Astrocyte (in vitro differentiated cells and primary cell): ENCODE data around the gene CTXN2. TPM values are rescaled to one million over a fixed set of nuclear protein-coding genes. Genes with fewer than 3 reads are reported as not detected.
A peak's percentile ranks its signal among the peaks of the same experiment; 100 is the strongest.

Experiments used
- DNase-seq: peaks from one replicate; pipeline ENCODE4 v3.0.0-alpha.2; 2010; ENCODE audit warnings: low read depth
- FAIRE-seq: peaks from 2 replicates; lab custom pipeline; 2011; peaks lifted over from hg19 to GRCh38; lab: Jason Lieb, UNC
- H2AFZ ChIP-seq: 2 replicates; pipeline ENCODE4 v1.6.0; 2012; ENCODE audit warnings: low read depth, low read length, inconsistent platforms
- H3K27ac ChIP-seq: 2 replicates; pipeline ENCODE4 v1.5.1; 2011; ENCODE audit warnings: low read depth, low read length, inconsistent platforms
- H3K27me3 ChIP-seq: 2 replicates; pipeline ENCODE4 v1.6.0; 2011; ENCODE audit warnings: low read length, inconsistent platforms; ENCODE audit not compliant: insufficient read depth
- H3K36me3 ChIP-seq: 2 replicates; pipeline ENCODE4 v1.5.1; 2011; ENCODE audit warnings: low read length, inconsistent platforms; ENCODE audit not compliant: insufficient read depth
- H3K4me1 ChIP-seq: 2 replicates; pipeline ENCODE4 v1.5.1; 2011; ENCODE audit warnings: low read length, inconsistent platforms; ENCODE audit not compliant: insufficient read depth
- H3K4me2 ChIP-seq: 2 replicates; pipeline ENCODE4 v1.6.0; 2012; ENCODE audit warnings: low read length, inconsistent platforms
- H3K4me3 ChIP-seq: 2 replicates; pipeline ENCODE4 v1.5.1; 2011; ENCODE audit warnings: low read depth, mild to moderate bottlenecking, low read length, inconsistent platforms; ENCODE audit not compliant: insufficient read depth
- H3K79me2 ChIP-seq: 2 replicates; pipeline ENCODE4 v1.6.0; 2012; ENCODE audit warnings: mild to moderate bottlenecking, low read length, inconsistent platforms; ENCODE audit not compliant: insufficient read depth
- H3K9ac ChIP-seq: 2 replicates; pipeline ENCODE4 v1.6.0; 2012; ENCODE audit warnings: mild to moderate bottlenecking, low read length, inconsistent platforms
- H3K9me3 ChIP-seq: 2 replicates; pipeline ENCODE4 v1.5.1; 2012; ENCODE audit warnings: low read depth, mild to moderate bottlenecking, low read length, inconsistent platforms; ENCODE audit not compliant: insufficient read depth
- H4K20me1 ChIP-seq: 2 replicates; pipeline ENCODE4 v1.6.0; 2012; ENCODE audit warnings: low read length, inconsistent platforms; ENCODE audit not compliant: insufficient read depth
- H3K27ac Mint-ChIP-seq: one replicate; pipeline ENCODE4 v1.8.0; 2021; ENCODE audit warnings: mild to moderate bottlenecking, mixed read lengths; ENCODE audit not compliant: unreplicated experiment
- H3K27me3 Mint-ChIP-seq: one replicate; pipeline ENCODE4 v1.8.0; 2021; ENCODE audit warnings: low read depth, mixed read lengths; ENCODE audit not compliant: unreplicated experiment
- H3K36me3 Mint-ChIP-seq: one replicate; pipeline ENCODE4 v1.8.0; 2021; ENCODE audit warnings: low read depth, mixed read lengths; ENCODE audit not compliant: unreplicated experiment
- H3K4me1 Mint-ChIP-seq: one replicate; pipeline ENCODE4 v1.8.0; 2021; ENCODE audit warnings: low read depth, mixed read lengths; ENCODE audit not compliant: unreplicated experiment
- H3K4me3 Mint-ChIP-seq: one replicate; pipeline ENCODE4 v1.8.0; 2021; ENCODE audit warnings: mild to moderate bottlenecking, moderate library complexity, mixed read lengths; ENCODE audit not compliant: unreplicated experiment
- H3K9me3 Mint-ChIP-seq: one replicate; pipeline ENCODE4 v1.8.0; 2021; ENCODE audit warnings: mild to moderate bottlenecking, mixed read lengths; ENCODE audit not compliant: unreplicated experiment
- CTCF ChIP-seq: IDR thresholded peaks from 2 replicates; pipeline ENCODE4 v1.5.1; 2011; ENCODE audit warnings: low read depth, mild to moderate bottlenecking, inconsistent platforms, low read length, moderate library complexity; ENCODE audit not compliant: insufficient read depth
- EZH2 ChIP-seq: IDR thresholded peaks from 2 replicates; pipeline ENCODE4 v1.6.1; 2012; ENCODE audit warnings: mild to moderate bottlenecking, low read length, inconsistent platforms; ENCODE audit not compliant: insufficient read depth
- total RNA-seq: library from RNA; stranded (reverse); gene quantifications from 2 replicates; pipeline ENCODE4 v1.2.1, GENCODE V29; 2021

CTXN2 gene
- total RNA-seq, 1 donor from 2014 or later, result not detected

DNA sequence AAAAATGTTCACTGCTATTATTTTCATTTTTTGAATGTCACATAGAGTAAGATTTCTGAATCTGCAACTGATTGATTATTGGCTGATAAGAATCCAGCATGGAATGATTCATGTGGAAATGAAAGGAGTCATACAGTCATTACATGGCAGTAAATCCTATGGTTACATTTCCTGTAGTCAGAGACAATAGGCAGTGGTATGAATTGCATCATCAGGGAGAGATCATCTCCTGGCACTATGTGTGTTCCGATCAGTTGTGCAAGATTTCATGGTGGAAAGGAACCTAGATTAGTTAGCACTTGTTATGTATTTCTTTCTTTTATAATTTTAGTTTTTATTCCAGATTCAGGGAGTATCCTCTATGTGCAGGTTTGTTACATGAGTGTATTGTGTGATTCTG is 53.5 kb downstream of the CTXN2 start:
- Mint-ChIP-seq H3K27me3 (no peaks in the 10 kb centered on the region), H3K36me3 (no peaks in the 10 kb centered on the region), H3K27ac (no peak overlapping the region), H3K9me3 (peaks cover 1% of the 10 kb centered on the region), H3K4me3 (no peak overlapping the region), H3K4me1 (no peaks in the 10 kb centered on the region)
- H3K27me3 ChIP-seq, result no peaks in the 10 kb centered on the region
- no peaks in the 10 kb centered on the region for H3K9me3 ChIP-seq
- no peaks in the 10 kb centered on the region for H4K20me1 ChIP-seq
- H3K79me2 ChIP-seq, result no peaks in the 10 kb centered on the region
- DNase-seq (peak; percentile 2), FAIRE-seq (no peak)
- no peaks in the 10 kb centered on the region for H3K4me1 ChIP-seq
- H3K4me3 ChIP-seq, result no peak overlapping the region
- H3K27ac ChIP-seq, result no peak overlapping the region
- no peak overlapping the region for H3K4me2 ChIP-seq
- H3K36me3 ChIP-seq, result no peaks in the 10 kb centered on the region
- H3K9ac ChIP-seq, result no peak overlapping the region
- no peak overlapping the region for H2AFZ ChIP-seq
- no peak for TF ChIP-seq CTCF
- TF ChIP-seq EZH2, result no peak

GRCh38 chr15:48248414-48248813 is 56.9 kb downstream of the CTXN2 start:
- Histone ChIP-seq H3K36me3 (no peaks in the 10 kb centered on the region), H2AFZ (no peak overlapping the region), H3K9ac (no peak overlapping the region), H3K27me3 (no peaks in the 10 kb centered on the region), H3K9me3 (no peaks in the 10 kb centered on the region), H3K4me1 (no peaks in the 10 kb centered on the region), H3K79me2 (no peaks in the 10 kb centered on the region), H4K20me1 (no peaks in the 10 kb centered on the region), H3K4me3 (no peak overlapping the region), H3K4me2 (no peak overlapping the region), H3K27ac (no peak overlapping the region)
- FAIRE-seq, result no peak
- no peaks in the 10 kb centered on the region for H3K27me3 Mint-ChIP-seq
- H3K36me3 Mint-ChIP-seq, result no peaks in the 10 kb centered on the region
- no peak overlapping the region for H3K27ac Mint-ChIP-seq
- H3K4me1 Mint-ChIP-seq, result no peaks in the 10 kb centered on the region
- DNase-seq, result no peak
- H3K9me3 Mint-ChIP-seq, result peaks cover 1% of the 10 kb centered on the region
- no peak for TF ChIP-seq CTCF
- no peak for TF ChIP-seq EZH2
- H3K4me3 Mint-ChIP-seq, result no peak overlapping the region

GRCh38 chr15:48250640-48251076 is 59.2 kb downstream of the CTXN2 start:
- H3K27me3 Mint-ChIP-seq, result no peaks in the 10 kb centered on the region
- Histone ChIP-seq H3K79me2 (no peaks in the 10 kb centered on the region), H3K4me2 (peak overlapping the region; percentile 10), H3K27me3 (no peaks in the 10 kb centered on the region), H3K4me1 (no peaks in the 10 kb centered on the region), H3K27ac (no peak overlapping the region), H2AFZ (peak overlapping the region; percentile 14), H3K36me3 (no peaks in the 10 kb centered on the region), H3K9ac (no peak overlapping the region), H4K20me1 (no peaks in the 10 kb centered on the region), H3K4me3 (no peak overlapping the region), H3K9me3 (no peaks in the 10 kb centered on the region)
- TF ChIP-seq EZH2 (no peak), CTCF (peak; percentile 88)
- H3K4me3 Mint-ChIP-seq, result no peak overlapping the region
- DNase-seq (peak; percentile 76), FAIRE-seq (peak; percentile 72)
- H3K9me3 Mint-ChIP-seq, result no peaks in the 10 kb centered on the region
- no peaks in the 10 kb centered on the region for H3K4me1 Mint-ChIP-seq
- H3K36me3 Mint-ChIP-seq, result no peaks in the 10 kb centered on the region
- no peak overlapping the region for H3K27ac Mint-ChIP-seq
